Skin of body (tissue), 3 donors: Measurements from ENCODE around the gene SUSD5. TPM values are rescaled to one million over a fixed set of nuclear protein-coding genes. Genes with fewer than 3 reads are reported as not detected.
"Not testable (repeated sequence)": the region's sequence is repeated elsewhere in the genome, so short reads cannot be mapped to it uniquely, and the experiment has no call there.

Experiments used
- DNase-seq: peaks from one replicate; lab custom pipeline; 2025; lab: John Stamatoyannopoulos, UW
- small RNA-seq: library from RNA; depleted of rRNA; stranded (forward); fragments of <200 nt; gene quantifications from one replicate; pipeline ENCODE3, GENCODE V24; 2014; ENCODE audit warnings: low replicate concordance
- total RNA-seq: library from RNA; depleted of rRNA; stranded (reverse); fragments of >200 nt; gene quantifications from one replicate; pipeline ENCODE4 v1.2.3, GENCODE V29; 2014

SUSD5 gene
- total RNA-seq, 1 donor from 2014 or later: 3.3 TPM

DNA sequence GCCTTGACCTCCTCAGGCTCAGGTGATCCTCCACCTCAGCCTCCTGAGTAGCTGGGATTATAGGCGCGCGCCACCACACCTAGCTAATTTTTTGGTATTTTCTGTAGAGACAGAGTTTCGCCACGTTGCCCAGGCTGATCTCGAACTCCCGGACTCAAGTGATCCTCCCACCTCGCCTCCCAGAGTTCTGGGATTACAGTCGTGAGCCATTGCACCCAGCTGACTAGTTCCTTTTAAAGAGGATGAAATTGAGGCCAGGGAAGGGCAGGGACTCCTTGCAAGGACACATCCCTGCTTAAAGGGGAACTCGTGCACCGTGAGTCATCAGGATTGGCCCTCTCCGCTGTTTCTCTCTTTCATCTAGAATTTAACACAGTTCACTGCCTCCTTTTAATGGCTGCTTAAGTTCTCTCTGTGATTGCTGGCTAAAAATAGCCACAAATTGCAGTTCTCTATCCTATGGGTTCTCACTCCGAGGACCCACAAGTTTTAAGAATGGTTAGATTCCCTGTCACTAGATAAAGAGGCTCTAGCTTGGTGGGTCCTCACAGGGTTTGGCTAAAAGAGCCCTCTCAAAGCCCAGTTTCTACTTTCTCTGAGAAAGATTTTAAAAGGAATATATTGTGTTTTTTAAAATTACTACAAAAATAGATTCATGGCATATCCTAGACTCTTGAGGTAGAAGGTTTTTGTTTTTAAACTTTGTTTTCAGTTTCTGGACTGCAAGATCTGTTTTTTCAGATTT is 103.4 kb downstream of the SUSD5 start:
- DNase-seq: peak; percentile 51

GRCh38 chr3:33114622-33115023 is 104.0 kb downstream of the SUSD5 start:
- no peak for DNase-seq

DNA sequence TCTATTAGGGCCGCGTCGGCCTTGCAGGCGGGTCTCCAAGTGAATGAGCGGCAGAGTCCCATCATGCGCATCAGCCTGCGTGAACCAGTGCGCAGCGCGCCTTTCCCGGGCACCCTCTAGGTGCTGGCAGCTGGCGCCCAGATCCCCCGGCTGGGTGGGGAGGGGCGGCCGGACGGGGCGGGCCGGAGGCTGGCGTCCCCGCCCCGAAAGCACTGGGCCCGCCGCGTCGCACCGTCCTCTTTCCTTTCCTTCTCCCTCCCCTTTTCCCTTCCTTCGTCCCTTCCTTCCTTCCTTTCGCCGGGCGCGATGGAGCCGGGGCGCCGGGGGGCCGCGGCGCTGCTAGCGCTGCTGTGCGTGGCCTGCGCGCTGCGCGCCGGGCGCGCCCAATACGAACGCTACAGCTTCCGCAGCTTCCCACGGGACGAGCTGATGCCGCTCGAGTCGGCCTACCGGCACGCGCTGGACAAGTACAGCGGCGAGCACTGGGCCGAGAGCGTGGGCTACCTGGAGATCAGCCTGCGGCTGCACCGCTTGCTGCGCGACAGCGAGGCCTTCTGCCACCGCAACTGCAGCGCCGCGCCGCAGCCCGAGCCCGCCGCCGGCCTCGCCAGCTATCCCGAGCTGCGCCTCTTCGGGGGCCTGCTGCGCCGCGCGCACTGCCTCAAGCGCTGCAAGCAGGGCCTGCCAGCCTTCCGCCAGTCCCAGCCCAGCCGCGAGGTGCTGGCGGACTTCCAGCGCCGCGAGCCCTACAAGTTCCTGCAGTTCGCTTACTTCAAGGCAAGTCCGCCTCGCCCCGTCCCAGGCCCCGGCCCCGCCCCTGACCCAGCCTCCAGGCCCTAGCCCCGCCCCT is 104.6 kb downstream of the SUSD5 start, which contains the start of gene CRTAP:
Gene CRTAP, plus strand, starts transcription at position 243 of the 850 bp plus-strand sequence. Its CDS starts 64 bp downstream, at position 307.
- peak; percentile 84 for DNase-seq

DNA sequence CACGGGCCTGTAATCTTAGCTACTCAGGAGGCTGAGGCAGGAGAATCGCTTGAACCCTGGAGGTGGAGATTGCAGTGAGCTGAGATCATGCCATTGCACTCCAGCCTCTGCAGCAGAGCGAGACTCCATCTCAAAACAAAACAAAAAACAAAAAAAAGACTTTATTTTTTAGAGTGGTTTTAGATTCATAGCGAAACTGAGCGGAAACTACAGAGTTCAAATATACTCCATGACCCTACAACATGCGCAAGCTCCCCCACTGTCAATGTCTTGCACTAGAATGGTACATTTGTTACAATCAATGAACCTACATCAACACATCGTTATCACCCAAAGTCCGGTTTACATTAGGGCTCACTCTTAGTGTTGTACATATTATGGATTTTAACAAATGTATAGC is 107.0 kb downstream of the SUSD5 start:
- no peak for DNase-seq

DNA sequence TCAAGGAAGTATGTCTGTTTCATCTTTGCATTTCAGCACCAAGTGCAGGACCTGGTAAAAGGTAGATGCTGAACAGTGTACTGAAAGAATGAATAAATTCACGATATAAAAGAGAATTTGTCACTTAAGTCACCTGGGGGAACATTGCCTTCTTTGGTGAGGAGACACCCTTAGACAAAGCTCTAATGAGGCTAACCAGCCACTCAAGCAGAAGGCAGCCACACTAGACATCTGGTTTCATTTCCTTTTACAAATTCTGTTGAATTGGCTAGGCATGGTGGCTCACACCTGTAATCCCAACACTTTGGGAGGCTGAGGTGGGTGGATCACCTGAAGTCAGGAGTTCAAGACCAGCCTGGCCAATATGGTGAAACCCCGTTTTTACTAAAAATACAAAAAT is 111.8 kb downstream of the SUSD5 start:
- not testable (repeated sequence) for DNase-seq

DNA sequence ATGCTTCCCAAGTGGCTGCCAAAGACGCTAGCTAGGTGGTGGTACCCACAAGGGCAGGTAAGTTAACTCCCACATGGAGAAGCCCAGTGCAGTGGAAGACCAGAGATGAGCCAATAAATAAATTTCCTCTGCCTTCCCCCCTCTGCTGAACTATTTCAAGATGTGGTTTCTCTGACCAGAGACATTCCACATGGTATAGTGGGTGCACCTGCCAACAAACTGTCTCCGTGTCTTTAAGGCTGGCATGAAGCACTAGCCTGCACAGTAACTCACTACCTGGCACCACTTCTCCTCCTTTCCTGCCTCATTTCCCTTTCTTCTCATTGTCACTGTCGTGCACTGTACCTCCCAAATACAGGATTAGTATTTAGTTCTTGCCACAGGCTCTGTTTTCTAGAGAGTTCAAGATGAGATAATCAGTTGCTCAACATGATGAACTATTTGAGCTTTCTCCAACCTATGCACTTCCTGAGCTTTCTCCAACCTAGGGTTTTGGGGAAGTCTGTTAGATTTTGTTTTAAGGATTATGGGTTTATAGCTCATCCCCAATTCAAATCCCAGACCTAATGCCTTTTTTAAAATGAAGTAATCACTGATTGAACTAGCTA is 113.2 kb downstream of the SUSD5 start:
- no peak for DNase-seq

DNA sequence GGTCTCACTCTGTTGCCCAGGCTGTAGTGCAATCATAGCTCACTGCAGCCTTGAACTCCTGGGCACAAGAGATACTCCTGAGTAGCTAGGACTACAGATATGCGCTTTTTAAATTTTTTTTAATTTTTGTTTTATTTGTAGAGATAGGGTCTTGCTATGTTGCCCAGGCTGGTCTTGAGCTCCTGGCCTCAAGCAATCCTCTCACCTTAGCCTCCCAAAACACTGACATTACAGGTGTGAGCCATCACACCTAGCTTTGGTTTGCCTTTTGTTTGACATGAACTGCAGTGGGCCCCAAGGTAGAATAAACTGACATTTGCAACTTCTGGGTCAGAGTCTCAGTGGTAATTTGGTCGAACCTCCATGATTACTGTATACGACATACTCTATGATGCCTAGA is 113.8 kb downstream of the SUSD5 start:
- DNase-seq: no peak

- no peak for DNase-seq
Observed at GRCh38 chr3:33103480-33103879, 115.1 kb downstream of the SUSD5 start.

- DNase-seq: no peak
Observed at GRCh38 chr3:33103034-33103433, 115.6 kb downstream of the SUSD5 start.

- DNase-seq: no peak
Observed at GRCh38 chr3:33100229-33100628, 118.4 kb downstream of the SUSD5 start.

Small RNA genes within 50 kb of the gene (small RNA-seq; reads per million reads assigned to genes)
- gene AC123900.1: not detected
- not detected for gene RN7SL296P

Other genes starting within 250 kb of the SUSD5 start
- gene GLB1, start 121.7 kb downstream of the SUSD5 start, total RNA-seq: 21.1 TPM
- gene TMPPE, start 121.7 kb downstream of the SUSD5 start, total RNA-seq: 4.1 TPM
- gene CRTAP, start 104.8 kb downstream of the SUSD5 start, total RNA-seq: 140 TPM
- gene FBXL2, start 58.6 kb upstream of the SUSD5 start, total RNA-seq: 13.8 TPM
- gene UBP1, start 221.6 kb upstream of the SUSD5 start, total RNA-seq: 58.2 TPM